IMR-90 (cell line): Measurements from ENCODE around the gene BCL2. TPM values are rescaled to one million over a fixed set of nuclear protein-coding genes. Genes with fewer than 3 reads are reported as not detected.

Experiments
- ATAC-seq: fragments of 200-7000 bp; cut with Tn5 transposase; 2 replicates; pipeline ENCODE4 v1.9.1; 2020; ENCODE audit warnings: low read depth, mild to moderate bottlenecking, moderate library complexity
- BruUV-seq: library from RNA; stranded (reverse); fragments of 400-500 nt; replicated peaks from 2 replicates; lab custom pipeline; 2021; lab: Mats Ljungman, UMichigan
- CTCF ChIA-PET: fragments of 300-600 bp; formaldehyde crosslinking; extraction: SDS; loops from one replicate; lab custom pipeline; 2021; ENCODE audit warnings: antibody characterized with exemption; lab: Yijun Ruan, JAX
- POLR2A ChIA-PET: fragments of 300-600 bp; sonication (Branson Sonifier 250); formaldehyde crosslinking; loops from one replicate; lab custom pipeline; 2022; ENCODE audit warnings: antibody characterized with exemption; ENCODE audit not compliant: unreplicated experiment; lab: Charles Lee
- DNase-seq: peaks from one replicate; pipeline ENCODE4 v3.0.0; 2013
- H2AFZ ChIP-seq: replicated peaks from 2 replicates; pipeline ENCODE3; 2013; ENCODE audit warnings: low read length, mild to moderate bottlenecking; ENCODE audit not compliant: poor library complexity
- H2AK5ac ChIP-seq: 2 replicates; pipeline ENCODE4 v1.6.1; 2013; ENCODE audit warnings: low read depth, low read length, inconsistent platforms
- H2AK9ac ChIP-seq: replicated peaks from 2 replicates; pipeline ENCODE3; 2013; ENCODE audit warnings: mild to moderate bottlenecking, low read depth, low read length, moderate library complexity; ENCODE audit not compliant: poor library complexity
- H2BK120ac ChIP-seq: 2 replicates; pipeline ENCODE4 v1.6.1; 2013; ENCODE audit warnings: low read depth, low read length, inconsistent platforms
- H2BK15ac ChIP-seq: 3 replicates; pipeline ENCODE4 v1.6.1; 2013; ENCODE audit warnings: low read depth, low read length, inconsistent platforms
- H2BK20ac ChIP-seq: 2 replicates; pipeline ENCODE4 v1.6.1; 2013; ENCODE audit warnings: low read depth, mild to moderate bottlenecking, inconsistent platforms, low read length, moderate library complexity
- H2BK5ac ChIP-seq: 2 replicates; pipeline ENCODE4 v1.6.1; 2013; ENCODE audit warnings: mild to moderate bottlenecking, low read depth, low read length, inconsistent platforms; ENCODE audit not compliant: poor library complexity, severe bottlenecking
- H3K14ac ChIP-seq: replicated peaks from 2 replicates; pipeline ENCODE4 v1.6.1; 2013; ENCODE audit warnings: low read depth, low read length, inconsistent platforms
- H3K18ac ChIP-seq: 2 replicates; pipeline ENCODE4 v1.6.1; 2013; ENCODE audit warnings: low read depth, low read length, control low read depth
- H3K23ac ChIP-seq: 2 replicates; pipeline ENCODE4 v1.6.1; 2013; ENCODE audit warnings: low read depth, low read length, inconsistent platforms
- H3K27ac ChIP-seq: 2 replicates; pipeline ENCODE4 v1.5.1; 2013; ENCODE audit warnings: mild to moderate bottlenecking, control low read depth, low read length; ENCODE audit not compliant: insufficient read depth
- H3K27me3 ChIP-seq: 2 replicates; pipeline ENCODE4 v1.6.1; 2013; ENCODE audit warnings: low read length; ENCODE audit not compliant: control insufficient read depth, insufficient read depth
- H3K36me3 ChIP-seq: 2 replicates; pipeline ENCODE4 v1.6.1; 2013; ENCODE audit warnings: low read length, mixed read lengths; ENCODE audit not compliant: control insufficient read depth, insufficient read depth
- H3K4ac ChIP-seq: 2 replicates; pipeline ENCODE4 v1.6.1; 2013; ENCODE audit warnings: low read depth, low read length, inconsistent platforms
- H3K4me1 ChIP-seq: 2 replicates; pipeline ENCODE4 v1.6.1; 2013; ENCODE audit warnings: low read length, mixed read lengths; ENCODE audit not compliant: control insufficient read depth, insufficient read depth
- H3K4me2 ChIP-seq: 2 replicates; pipeline ENCODE4 v1.6.1; 2013; ENCODE audit warnings: low read depth, mild to moderate bottlenecking, control low read depth, low read length, moderate library complexity
- H3K4me3 ChIP-seq: 2 replicates; pipeline ENCODE4 v1.5.1; 2013; ENCODE audit warnings: low read depth, mild to moderate bottlenecking, control low read depth, low read length, moderate library complexity; ENCODE audit not compliant: insufficient read depth
- H3K56ac ChIP-seq: 2 replicates; pipeline ENCODE4 v1.6.1; 2013; ENCODE audit warnings: low read length, inconsistent platforms; ENCODE audit not compliant: insufficient read depth; ENCODE audit errors: extremely low read depth
- H3K79me1 ChIP-seq, 2 experiments: 2 replicates each; pipeline ENCODE4 v1.6.1; 2013; ENCODE audit warnings: low read length in 2 of 2, inconsistent platforms in 1 of 2, low read depth in 1 of 2
- H3K9ac ChIP-seq: 2 replicates; pipeline ENCODE4 v1.6.1; 2013; ENCODE audit warnings: low read depth, low read length, control low read depth
- H3K9me1 ChIP-seq: 2 replicates; pipeline ENCODE4 v1.6.1; 2013; ENCODE audit warnings: low read length, inconsistent platforms; ENCODE audit not compliant: insufficient read depth
- H3K9me3 ChIP-seq: 2 replicates; pipeline ENCODE4 v1.6.1; 2013; ENCODE audit warnings: low read length; ENCODE audit not compliant: control insufficient read depth, insufficient read depth
- H4K20me1 ChIP-seq: 2 replicates; pipeline ENCODE4 v1.6.1; 2013; ENCODE audit warnings: low read length, inconsistent platforms; ENCODE audit not compliant: insufficient read depth
- H4K5ac ChIP-seq: 2 replicates; pipeline ENCODE4 v1.6.1; 2013; ENCODE audit warnings: mild to moderate bottlenecking, low read depth, low read length, control low read depth
- H4K8ac ChIP-seq, 2 experiments: 2 replicates each; pipeline ENCODE4 v1.6.1; 2013; ENCODE audit warnings: low read depth in 2 of 2, low read length in 2 of 2, control low read depth in 1 of 2, inconsistent platforms in 1 of 2
- H4K91ac ChIP-seq: 2 replicates; pipeline ENCODE4 v1.6.1; 2013; ENCODE audit warnings: low read depth, low read length, inconsistent platforms; ENCODE audit not compliant: insufficient read depth
- BHLHE40 ChIP-seq: fragments of 150-350 bp; IDR thresholded peaks from 2 replicates; pipeline ENCODE4 v1.6.1; 2016; ENCODE audit warnings: mild to moderate bottlenecking, low read depth, low read length
- ELK1 ChIP-seq: fragments of 150-350 bp; IDR thresholded peaks from 2 replicates; pipeline ENCODE4 v1.6.1; 2016; ENCODE audit warnings: low read depth, mild to moderate bottlenecking, low read length, moderate library complexity, borderline replicate concordance
- MAZ ChIP-seq: IDR thresholded peaks from 2 replicates; pipeline ENCODE4 v1.6.1; 2012; ENCODE audit warnings: low read depth, mild to moderate bottlenecking, low read length, improper control_type of control experiment, moderate library complexity, borderline replicate concordance
- MXI1 ChIP-seq: IDR thresholded peaks from 2 replicates; pipeline ENCODE4 v1.6.1; 2012; ENCODE audit warnings: low read depth, mild to moderate bottlenecking, low read length, moderate library complexity, borderline replicate concordance
- RFX5 ChIP-seq: IDR thresholded peaks from 2 replicates; pipeline ENCODE4 v1.8.0; 2012; ENCODE audit warnings: low read depth, mild to moderate bottlenecking, low read length, moderate library complexity
- WGBS, 2 experiments: methylation state at CpG; one replicate each; pipeline versions ENCODE4 v1.1.5 to v1.1.7; 2013; ENCODE audit warnings: missing lambda C conversion rate in 2 of 2; ENCODE audit not compliant: insufficient read length in 1 of 2; ENCODE audit errors: extremely low coverage in 2 of 2; 5-methylcytosine and 5-hydroxymethylcytosine counted together
- dilution Hi-C: fragments of 300-500 bp; cut with HindIII; formaldehyde crosslinking; loops from one replicate; pipeline ENCODE4 v1.14.3; 2018; ENCODE audit warnings: low sequenced_read_pairs; ENCODE audit not compliant: unreplicated experiment
- in situ Hi-C: fragments of 300-500 bp; cut with MboI; formaldehyde crosslinking; loops from 3 replicates; pipeline ENCODE4 v1.14.3; 2019; ENCODE audit warnings: low sequenced_read_pairs, inconsistent platforms, mixed read lengths
- intact Hi-C: fragments of 100-400 bp; cut with micrococcal nuclease; formaldehyde crosslinking; loops from 2 replicates; pipeline ENCODE4 v1.10.0; 2022
- polyA plus RNA-seq, 3 experiments: library from polyadenylated mRNA; depleted of rRNA; stranded (reverse); fragments of >200 nt; gene quantifications; 2 replicates each; pipeline ENCODE4 v1.2.3, GENCODE V29; 2012; ENCODE audit warnings: low replicate concordance in 1 of 3
- total RNA-seq: library from RNA; depleted of rRNA; stranded (reverse); fragments of >200 nt; gene quantifications from 2 replicates; pipeline ENCODE4 v1.2.3, GENCODE V29; 2012

The BCL2 gene
- total and polyA plus RNA-seq, 2 of the 4 experiments (the other 2 are of a cell fraction) = 0.24 to 0.54 TPM

- dilution Hi-C loops = no loop called here
- Histone ChIP-seq H2AFZ (no peak overlapping the region), H2BK120ac (no peak overlapping the region), H4K20me1 (no peaks in the 10 kb centered on the region), H3K14ac (no peak overlapping the region), H3K56ac (no peak overlapping the region), H4K91ac (no peak overlapping the region), H3K4me1 (no peaks in the 10 kb centered on the region; the same call in 1 of the 2 replicates), H3K9me1 (no peaks in the 10 kb centered on the region; the same call in 1 of the 2 replicates), H3K27me3 (peaks cover 39% of the 10 kb centered on the region), H4K8ac (no peak overlapping the region), H2BK20ac (no peak overlapping the region), H2BK15ac (no peak overlapping the region), H3K79me1 (no peaks in the 10 kb centered on the region), H3K4ac (no peak overlapping the region), H3K36me3 (no peaks in the 10 kb centered on the region), H3K27ac (no peak overlapping the region), H3K4me2 (no peak overlapping the region), H2BK5ac (no peak overlapping the region), H3K18ac (no peak overlapping the region), H3K23ac (no peak overlapping the region), H3K9me3 (no peaks in the 10 kb centered on the region), H3K9ac (no peak overlapping the region), H2AK5ac (no peak overlapping the region), H2AK9ac (no peak overlapping the region), H3K4me3 (no peak overlapping the region), H4K5ac (no peak overlapping the region)
- no peak for DNase-seq
- ChIA-PET CTCF (no interaction called here), POLR2A (no interaction called here)
- in situ Hi-C loops = no loop called here
- WGBS, 2 experiments = 63% methylated on average over 11 of the region's 25 CpGs; no CpG with 5 or more reads in 1 of the 2 experiments
- ATAC-seq = no peak
- BruUV-seq = no TSS peak
- no peak for TF ChIP-seq MAZ
- TF ChIP-seq RFX5 = no peak
- no peak for TF ChIP-seq BHLHE40
- TF ChIP-seq ELK1 = no peak
- no peak for TF ChIP-seq MXI1
- intact Hi-C loops = no loop called here
Observed at GRCh38 chr18:63177919-63178821, 141.4 kb downstream of the BCL2 start.
